Activated CD4-positive, alpha-beta T cell treated with anti-CD3 and anti-CD28 coated beads, Interleukin-2, amount 10 ng/mL, durations not matched to agents 7 days and 5 days (primary cell): ENCODE results near the gene HNF4A. TPM values are rescaled to one million over a fixed set of nuclear protein-coding genes. Genes with fewer than 3 reads are reported as not detected.

Experiments used
- CTCF ChIA-PET: fragments of 350-600 bp; sonication (Branson Sonifier 250); formaldehyde crosslinking; loops from one replicate; lab custom pipeline; 2021; ENCODE audit warnings: antibody characterized with exemption; lab: Charles Lee
- POLR2A ChIA-PET: fragments of 350-600 bp; sonication (Branson Sonifier 250); formaldehyde crosslinking; loops from one replicate; lab custom pipeline; 2021; ENCODE audit warnings: antibody characterized with exemption; lab: Charles Lee
- DNase-seq: peaks from one replicate; pipeline ENCODE4 v3.0.0-alpha.2; 2020
- H3K27ac Mint-ChIP-seq: one replicate; pipeline ENCODE4 v1.8.0; 2021; ENCODE audit warnings: mild to moderate bottlenecking, moderate library complexity, mixed read lengths
- H3K27me3 Mint-ChIP-seq: one replicate; pipeline ENCODE4 v1.8.0; 2021; ENCODE audit warnings: mixed read lengths
- H3K36me3 Mint-ChIP-seq: one replicate; pipeline ENCODE4 v1.8.0; 2021; ENCODE audit warnings: low read depth, mixed read lengths
- H3K4me1 Mint-ChIP-seq: one replicate; pipeline ENCODE4 v1.8.0; 2021; ENCODE audit warnings: mixed read lengths
- H3K4me3 Mint-ChIP-seq: one replicate; pipeline ENCODE4 v1.8.0; 2021; ENCODE audit warnings: mild to moderate bottlenecking, moderate library complexity, mixed read lengths
- H3K9me3 Mint-ChIP-seq: one replicate; pipeline ENCODE4 v1.8.0; 2021; ENCODE audit warnings: mixed read lengths
- total RNA-seq, 2 experiments: library from RNA; stranded (reverse); gene quantifications; one replicate each; pipeline ENCODE4 v1.2.3, GENCODE V29; 2021

HNF4A gene
- total RNA-seq, 2 experiments from 2014 or later = not detected

- Mint-ChIP-seq H3K4me1 (no peaks in the 10 kb centered on the region), H3K4me3 (no peak overlapping the region), H3K27ac (peak overlapping the region; percentile 39), H3K27me3 (no peaks in the 10 kb centered on the region), H3K9me3 (peaks cover 4% of the 10 kb centered on the region), H3K36me3 (no peaks in the 10 kb centered on the region)
- POLR2A ChIA-PET = no interaction called here
- CTCF ChIA-PET = no interaction called here
- DNase-seq = no peak
Measured at GRCh38 chr20:44405785-44406571, 50.5 kb downstream of the HNF4A start.

DNA sequence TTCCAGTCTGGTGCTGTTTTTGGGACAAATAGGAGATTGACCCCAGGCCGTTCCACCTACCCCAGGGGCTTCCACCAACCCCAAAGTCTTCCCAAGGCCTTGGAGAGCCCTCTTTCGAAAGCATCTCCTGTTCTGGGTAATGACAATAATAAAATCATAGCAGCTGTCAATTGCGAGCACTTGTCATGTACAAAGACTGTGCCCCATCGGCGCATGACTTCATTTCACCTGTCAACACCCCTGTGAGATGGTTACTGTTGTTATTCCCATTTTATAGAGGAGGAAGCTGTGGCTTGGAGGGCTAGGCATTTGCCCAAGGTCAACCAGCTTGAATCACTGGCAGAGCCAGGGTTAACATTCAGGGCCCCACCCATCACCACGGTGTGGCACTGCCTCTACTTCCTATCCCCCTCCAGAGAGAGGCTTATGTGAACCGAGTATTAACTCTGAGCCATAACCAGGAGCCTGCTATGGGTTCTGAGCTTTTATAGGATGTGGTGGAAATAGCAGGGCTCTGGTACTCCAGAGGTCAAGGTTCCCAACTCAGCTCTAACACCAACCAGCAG is 51.2 kb downstream of the HNF4A start:
- POLR2A ChIA-PET = no interaction called here
- Mint-ChIP-seq H3K4me3 (no peak overlapping the region), H3K27ac (peak overlapping the region; percentile 39), H3K9me3 (peaks cover 4% of the 10 kb centered on the region), H3K36me3 (no peaks in the 10 kb centered on the region), H3K4me1 (no peaks in the 10 kb centered on the region), H3K27me3 (no peaks in the 10 kb centered on the region)
- CTCF ChIA-PET = interaction anchor here (1.0 kb wide), 1 partner anchor 12 kb away, joined by 3 read pairs; no protein-coding TSS in a partner anchor
- DNase-seq = no peak

DNA sequence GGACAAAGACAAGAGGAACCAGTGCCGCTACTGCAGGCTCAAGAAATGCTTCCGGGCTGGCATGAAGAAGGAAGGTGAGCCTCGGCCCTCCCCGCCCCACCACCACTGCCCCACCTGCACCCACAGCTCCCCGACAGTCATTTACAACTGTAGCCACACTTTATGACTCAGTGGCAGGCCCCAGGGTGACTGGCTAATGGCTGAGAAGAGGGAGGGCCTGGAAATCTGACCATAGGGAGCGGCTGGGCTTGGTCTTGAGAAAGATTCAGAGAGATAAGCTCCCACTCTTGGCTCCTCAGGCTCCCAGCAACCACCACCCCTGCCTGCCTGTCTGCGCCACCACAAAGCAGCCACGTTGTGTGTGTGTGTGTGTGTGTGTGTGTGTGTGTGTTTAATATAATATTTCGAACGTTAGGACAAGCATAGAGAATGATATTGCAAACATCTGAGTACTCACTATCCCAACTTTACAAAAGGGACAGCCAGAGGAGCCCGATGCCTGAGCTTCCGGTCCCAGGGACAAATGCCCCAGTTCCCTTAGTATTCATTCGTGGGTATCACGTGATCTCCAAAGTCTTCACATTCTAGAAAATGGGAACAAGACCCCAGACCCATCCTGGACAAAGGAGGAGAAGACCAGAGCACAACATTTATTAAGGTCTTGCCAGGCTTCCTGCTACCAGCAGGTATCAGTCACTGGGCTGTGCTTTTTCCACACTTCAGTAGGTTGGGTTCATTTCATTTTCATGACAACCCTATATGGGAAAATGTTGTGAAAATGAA is 52.1 kb downstream of the HNF4A start:
- Mint-ChIP-seq H3K4me1 (no peaks in the 10 kb centered on the region), H3K27ac (no peak overlapping the region), H3K9me3 (peaks cover 4% of the 10 kb centered on the region), H3K4me3 (no peak overlapping the region), H3K36me3 (no peaks in the 10 kb centered on the region), H3K27me3 (peaks cover 1% of the 10 kb centered on the region)
- CTCF ChIA-PET = interaction anchor here (1.0 kb wide), 1 partner anchor 13 kb away, joined by 3 read pairs; no protein-coding TSS in a partner anchor
- POLR2A ChIA-PET = no interaction called here
- no peak for DNase-seq

DNA sequence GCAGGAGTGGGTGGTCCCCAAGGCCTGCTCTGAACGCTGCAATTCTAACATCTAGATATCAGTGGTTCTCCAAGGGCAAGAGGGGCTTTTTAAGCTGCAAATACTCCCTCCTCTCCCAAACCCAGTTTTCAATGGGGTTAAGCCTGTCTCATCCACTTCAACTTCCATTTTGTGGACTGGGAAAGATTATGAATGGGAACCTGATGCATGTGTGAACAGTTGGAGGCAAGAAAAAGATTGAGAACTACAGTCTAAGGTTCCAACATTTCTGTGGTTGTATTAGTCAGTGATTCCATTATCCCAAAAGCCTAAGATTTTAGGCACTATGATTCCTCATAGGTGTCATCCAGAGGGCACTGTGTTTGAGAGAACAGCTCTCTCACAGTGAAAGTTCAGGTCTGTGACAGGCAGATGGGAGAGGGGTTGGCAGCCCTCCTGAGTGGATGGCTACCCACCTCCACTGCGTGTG is 53.7 kb downstream of the HNF4A start:
- H3K27ac Mint-ChIP-seq = no peak overlapping the region
- H3K4me3 Mint-ChIP-seq = no peak overlapping the region
- DNase-seq = no peak
- no peaks in the 10 kb centered on the region for H3K36me3 Mint-ChIP-seq
- peaks cover 4% of the 10 kb centered on the region for H3K9me3 Mint-ChIP-seq
- CTCF ChIA-PET = no interaction called here
- peaks cover 1% of the 10 kb centered on the region for H3K27me3 Mint-ChIP-seq
- POLR2A ChIA-PET = no interaction called here
- no peaks in the 10 kb centered on the region for H3K4me1 Mint-ChIP-seq

GRCh38 chr20:44410583-44411019 is 55.1 kb downstream of the HNF4A start:
- ChIA-PET CTCF (interaction anchor here (0.6 to 0.9 kb wide), 2 partner anchors 29 to 130 kb away, joined by 3 read pairs; no protein-coding TSS in a partner anchor), POLR2A (no interaction called here)
- no peaks in the 10 kb centered on the region for H3K36me3 Mint-ChIP-seq
- H3K27ac Mint-ChIP-seq = no peak overlapping the region
- no peaks in the 10 kb centered on the region for H3K4me1 Mint-ChIP-seq
- no peak overlapping the region for H3K4me3 Mint-ChIP-seq
- H3K9me3 Mint-ChIP-seq = no peaks in the 10 kb centered on the region
- no peak for DNase-seq
- H3K27me3 Mint-ChIP-seq = peaks cover 1% of the 10 kb centered on the region

GRCh38 chr20:44411020-44411756 is 55.7 kb downstream of the HNF4A start:
- DNase-seq = no peak
- POLR2A ChIA-PET = no interaction called here
- H3K4me3 Mint-ChIP-seq = no peak overlapping the region

GRCh38 chr20:44411757-44412401 is 56.4 kb downstream of the HNF4A start:
- Mint-ChIP-seq H3K36me3 (no peaks in the 10 kb centered on the region), H3K9me3 (no peaks in the 10 kb centered on the region), H3K4me1 (no peaks in the 10 kb centered on the region), H3K4me3 (no peak overlapping the region), H3K27me3 (peaks cover 1% of the 10 kb centered on the region), H3K27ac (no peak overlapping the region)
- POLR2A ChIA-PET = no interaction called here
- no peak for DNase-seq
- CTCF ChIA-PET = no interaction called here

More at GRCh38 chr20:44411020-44411756, 55.7 kb downstream of the HNF4A start:
- H3K27ac Mint-ChIP-seq = no peak overlapping the region
- H3K9me3 Mint-ChIP-seq = no peaks in the 10 kb centered on the region
- H3K4me1 Mint-ChIP-seq = no peaks in the 10 kb centered on the region
- H3K36me3 Mint-ChIP-seq = no peaks in the 10 kb centered on the region
- peaks cover 1% of the 10 kb centered on the region for H3K27me3 Mint-ChIP-seq
- CTCF ChIA-PET = interaction anchor here (0.6 kb wide), 1 partner anchor 129 kb away, joined by 3 read pairs; no protein-coding TSS in a partner anchor

- Mint-ChIP-seq H3K9me3 (no peaks in the 10 kb centered on the region), H3K36me3 (no peaks in the 10 kb centered on the region), H3K27ac (no peak overlapping the region), H3K4me1 (no peaks in the 10 kb centered on the region), H3K4me3 (no peak overlapping the region), H3K27me3 (peaks cover 1% of the 10 kb centered on the region)
- no peak for DNase-seq
- ChIA-PET CTCF (no interaction called here), POLR2A (interaction anchor here (0.6 kb wide), 1 partner anchor 373 kb away, joined by 3 read pairs; no protein-coding TSS in a partner anchor)
Measured at GRCh38 chr20:44412402-44413144, 57.1 kb downstream of the HNF4A start.

DNA sequence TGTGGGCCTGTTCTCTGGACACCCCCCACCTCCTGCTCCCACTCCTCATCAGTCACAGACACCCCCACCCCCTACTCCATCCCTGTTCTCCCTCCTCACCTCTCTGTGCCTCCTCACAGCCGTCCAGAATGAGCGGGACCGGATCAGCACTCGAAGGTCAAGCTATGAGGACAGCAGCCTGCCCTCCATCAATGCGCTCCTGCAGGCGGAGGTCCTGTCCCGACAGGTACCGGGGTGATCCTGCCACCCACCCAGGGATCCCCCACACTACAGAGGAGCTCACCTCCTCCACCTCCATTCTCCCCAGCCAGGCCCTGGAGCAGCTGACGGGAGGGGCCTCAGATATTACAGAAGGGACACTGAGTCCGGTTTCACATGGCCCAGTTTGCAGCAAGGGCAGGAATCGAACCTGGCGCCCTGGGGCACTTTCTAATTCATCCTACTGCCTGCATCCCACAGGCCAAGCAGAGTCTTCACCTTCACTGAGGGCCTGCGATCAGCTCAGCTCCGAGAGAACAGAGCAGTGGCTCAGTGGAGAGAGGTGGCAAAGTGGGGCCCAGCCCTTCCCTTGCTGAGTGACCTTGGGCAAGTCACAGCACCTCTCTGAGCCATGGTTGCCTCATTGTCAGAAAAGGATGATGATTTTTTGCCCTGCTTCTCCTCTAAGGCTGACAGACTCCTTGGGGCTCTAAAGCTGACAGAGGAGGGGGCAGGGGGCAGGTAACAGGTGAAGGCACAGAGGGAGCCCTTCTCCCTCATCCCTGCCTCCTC is 58.3 kb downstream of the HNF4A start:
- CTCF ChIA-PET = interaction anchor here (0.9 to 1.5 kb wide), 2 partner anchors 17 to 196 kb away, joined by 3 to 4 read pairs; no protein-coding TSS in a partner anchor
- Mint-ChIP-seq H3K36me3 (no peaks in the 10 kb centered on the region), H3K9me3 (no peaks in the 10 kb centered on the region), H3K27me3 (peaks cover 1% of the 10 kb centered on the region), H3K4me1 (no peaks in the 10 kb centered on the region), H3K4me3 (no peak overlapping the region), H3K27ac (no peak overlapping the region)
- POLR2A ChIA-PET = no interaction called here
- no peak for DNase-seq

- peaks cover 1% of the 10 kb centered on the region for H3K27me3 Mint-ChIP-seq
- H3K4me3 Mint-ChIP-seq = no peak overlapping the region
- ChIA-PET POLR2A (no interaction called here), CTCF (interaction anchor here (0.9 to 1.5 kb wide), 2 partner anchors 16 to 197 kb away, joined by 3 to 4 read pairs; no protein-coding TSS in a partner anchor)
- no peak overlapping the region for H3K27ac Mint-ChIP-seq
- DNase-seq = no peak
- no peaks in the 10 kb centered on the region for H3K9me3 Mint-ChIP-seq
- H3K4me1 Mint-ChIP-seq = no peaks in the 10 kb centered on the region
- H3K36me3 Mint-ChIP-seq = no peaks in the 10 kb centered on the region
Measured at GRCh38 chr20:44414346-44414714, 58.8 kb downstream of the HNF4A start.

GRCh38 chr20:44414808-44415207 is 59.3 kb downstream of the HNF4A start:
- DNase-seq = no peak
- H3K4me1 Mint-ChIP-seq = no peaks in the 10 kb centered on the region
- H3K36me3 Mint-ChIP-seq = no peaks in the 10 kb centered on the region
- H3K4me3 Mint-ChIP-seq = no peak overlapping the region
- H3K27ac Mint-ChIP-seq = no peak overlapping the region
- ChIA-PET POLR2A (no interaction called here), CTCF (interaction anchor here (1.5 kb wide), 1 partner anchor 197 kb away, joined by 4 read pairs; no protein-coding TSS in a partner anchor)
- H3K9me3 Mint-ChIP-seq = no peaks in the 10 kb centered on the region
- H3K27me3 Mint-ChIP-seq = peaks cover 1% of the 10 kb centered on the region
